Measurements from ENCODE around the gene HCK.
"Not testable (repeated sequence)": the region's sequence is repeated elsewhere in the genome, so short reads cannot be mapped to it uniquely, and the experiment has no call there.

HCK gene

GRCh38 chr20:32109392-32110172 is 57.5 kb downstream of the HCK start, which contains the start of gene TM9SF4:
TSS of gene TM9SF4 (plus strand) at chr20:32109714. CDS start at chr20:32109741, 27 bp downstream.
- DNase-seq, result peak; percentile 87

- no peak for DNase-seq
These were observed 58.2 kb downstream of the HCK start for GRCh38 chr20:32110173-32110704.

GRCh38 chr20:32110727-32111126 is 58.7 kb downstream of the HCK start:
- DNase-seq, result no peak

GRCh38 chr20:32111156-32111686 is 59.2 kb downstream of the HCK start:
- no peak for DNase-seq

- DNase-seq, result no peak
These were observed 59.7 kb downstream of the HCK start for GRCh38 chr20:32111753-32112152.

GRCh38 chr20:32112841-32113240 is 60.8 kb downstream of the HCK start:
- DNase-seq, result no peak

- DNase-seq, result no peak
These were observed 61.7 kb downstream of the HCK start for GRCh38 chr20:32113591-32114260.

GRCh38 chr20:32114305-32114960 is 62.4 kb downstream of the HCK start:
- no peak for DNase-seq

- DNase-seq, result no peak
These were observed 63.2 kb downstream of the HCK start for GRCh38 chr20:32115211-32115767.

- DNase-seq, result no peak
These were observed 64.1 kb downstream of the HCK start for GRCh38 chr20:32116079-32116521.

- DNase-seq, result not testable (repeated sequence)
These were observed 64.8 kb downstream of the HCK start for GRCh38 chr20:32116796-32117195.

- not testable (repeated sequence) for DNase-seq
These were observed 66.4 kb downstream of the HCK start for GRCh38 chr20:32118427-32118826.

GRCh38 chr20:32119734-32120133 is 67.7 kb downstream of the HCK start:
- no peak for DNase-seq

GRCh38 chr20:32121908-32122307 is 69.9 kb downstream of the HCK start:
- DNase-seq, result not testable (repeated sequence)

- no peak for DNase-seq
These were observed 71.0 kb downstream of the HCK start for GRCh38 chr20:32123088-32123487.

GRCh38 chr20:32124916-32125454 is 72.9 kb downstream of the HCK start:
- DNase-seq, result no peak

GRCh38 chr20:32125506-32125905 is 73.5 kb downstream of the HCK start:
- DNase-seq, result no peak

- DNase-seq, result no peak
These were observed 74.9 kb downstream of the HCK start for GRCh38 chr20:32126919-32127318.

- DNase-seq, result no peak
These were observed 75.3 kb downstream of the HCK start for GRCh38 chr20:32127347-32127746.

- no peak for DNase-seq
These were observed 76.1 kb downstream of the HCK start for GRCh38 chr20:32128167-32128566.

GRCh38 chr20:32129863-32130262 is 77.8 kb downstream of the HCK start:
- no peak for DNase-seq

- DNase-seq, result no peak
These were observed 78.3 kb downstream of the HCK start for GRCh38 chr20:32130352-32130751.

- DNase-seq, result no peak
These were observed 78.9 kb downstream of the HCK start for GRCh38 chr20:32130965-32131364.

All from kidney glomerular epithelial cell (primary cell).